ENCODE results near the gene FSHR.

GRCh38 chr2:49068613-49069012, 85.7 kb downstream of the FSHR start:
- no peak for TF ChIP-seq EZH2 (optimal IDR thresholded peaks at IDR 0.05; ENCODE audit: low read depth, low read length)
- TF ChIP-seq, protein P1, sequence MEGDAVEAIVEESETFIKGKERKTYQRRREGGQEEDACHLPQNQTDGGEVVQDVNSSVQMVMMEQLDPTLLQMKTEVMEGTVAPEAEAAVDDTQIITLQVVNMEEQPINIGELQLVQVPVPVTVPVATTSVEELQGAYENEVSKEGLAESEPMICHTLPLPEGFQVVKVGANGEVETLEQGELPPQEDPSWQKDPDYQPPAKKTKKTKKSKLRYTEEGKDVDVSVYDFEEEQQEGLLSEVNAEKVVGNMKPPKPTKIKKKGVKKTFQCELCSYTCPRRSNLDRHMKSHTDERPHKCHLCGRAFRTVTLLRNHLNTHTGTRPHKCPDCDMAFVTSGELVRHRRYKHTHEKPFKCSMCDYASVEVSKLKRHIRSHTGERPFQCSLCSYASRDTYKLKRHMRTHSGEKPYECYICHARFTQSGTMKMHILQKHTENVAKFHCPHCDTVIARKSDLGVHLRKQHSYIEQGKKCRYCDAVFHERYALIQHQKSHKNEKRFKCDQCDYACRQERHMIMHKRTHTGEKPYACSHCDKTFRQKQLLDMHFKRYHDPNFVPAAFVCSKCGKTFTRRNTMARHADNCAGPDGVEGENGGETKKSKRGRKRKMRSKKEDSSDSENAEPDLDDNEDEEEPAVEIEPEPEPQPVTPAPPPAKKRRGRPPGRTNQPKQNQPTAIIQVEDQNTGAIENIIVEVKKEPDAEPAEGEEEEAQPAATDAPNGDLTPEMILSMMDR (IDR thresholded peaks at IDR 0.05; ENCODE audit: low read length) = no peak

Measured in MM.1S (cell line).